Skin of body (tissue), 2 donors: ENCODE measurements around the gene THRB. TPM values are rescaled to one million over a fixed set of nuclear protein-coding genes. Genes with fewer than 3 reads are reported as not detected.

Experiments
- DNase-seq: peaks from one replicate; lab custom pipeline; 2025; lab: John Stamatoyannopoulos, UW
- total RNA-seq: library from RNA; depleted of rRNA; stranded (reverse); fragments of >200 nt; gene quantifications from one replicate; pipeline ENCODE4 v1.2.3, GENCODE V29; 2014

The THRB gene
- total RNA-seq, 1 donor from 2014 or later = 18.1 TPM

GRCh38 chr3:24235121-24235520 lies 259.5 kb downstream of the THRB start:
- no peak for DNase-seq

DNA sequence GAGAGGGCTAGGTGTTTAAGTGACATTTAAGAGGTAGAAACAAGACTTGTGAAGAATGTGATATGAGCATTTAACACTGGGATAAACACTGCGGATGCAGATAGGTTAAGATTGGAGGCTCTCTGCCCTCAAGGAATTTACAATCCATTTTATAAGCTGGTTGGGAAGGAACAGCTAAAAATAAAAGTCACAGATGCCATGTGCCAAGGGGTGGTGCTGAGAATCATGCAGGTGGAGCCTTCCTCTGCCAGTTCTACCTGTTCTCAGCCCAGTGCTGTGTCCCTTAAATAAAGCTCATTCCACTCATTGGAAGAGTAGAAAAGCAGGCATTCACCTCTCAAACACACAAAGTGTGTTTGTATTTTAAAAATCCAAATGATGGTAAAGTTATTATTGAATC lies 261.9 kb downstream of the THRB start:
- no peak for DNase-seq

GRCh38 chr3:24229468-24230221 lies 265.0 kb downstream of the THRB start:
- no peak for DNase-seq

- DNase-seq = no peak
These were observed 267.0 kb downstream of the THRB start for GRCh38 chr3:24227635-24228034.

DNA sequence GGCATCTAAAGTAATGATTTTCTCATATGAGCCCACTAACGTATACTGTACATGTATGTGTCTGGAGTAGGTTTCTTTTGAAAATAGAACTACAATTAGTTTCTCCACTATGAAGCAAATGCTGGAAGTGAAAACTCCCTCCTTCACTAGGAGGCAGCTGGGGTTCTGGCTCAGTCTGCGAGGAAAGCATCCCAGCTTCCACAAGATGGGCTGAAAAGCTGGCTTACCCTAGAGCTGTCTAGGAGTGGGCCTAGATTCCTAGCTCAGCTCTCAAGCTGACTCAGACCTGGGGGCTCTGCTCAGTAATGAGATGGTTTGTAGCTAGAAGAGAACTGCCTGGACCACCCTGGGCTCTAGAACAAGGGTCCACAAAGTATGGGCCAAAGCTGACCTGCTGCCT lies 268.3 kb downstream of the THRB start:
- DNase-seq = no peak

DNA sequence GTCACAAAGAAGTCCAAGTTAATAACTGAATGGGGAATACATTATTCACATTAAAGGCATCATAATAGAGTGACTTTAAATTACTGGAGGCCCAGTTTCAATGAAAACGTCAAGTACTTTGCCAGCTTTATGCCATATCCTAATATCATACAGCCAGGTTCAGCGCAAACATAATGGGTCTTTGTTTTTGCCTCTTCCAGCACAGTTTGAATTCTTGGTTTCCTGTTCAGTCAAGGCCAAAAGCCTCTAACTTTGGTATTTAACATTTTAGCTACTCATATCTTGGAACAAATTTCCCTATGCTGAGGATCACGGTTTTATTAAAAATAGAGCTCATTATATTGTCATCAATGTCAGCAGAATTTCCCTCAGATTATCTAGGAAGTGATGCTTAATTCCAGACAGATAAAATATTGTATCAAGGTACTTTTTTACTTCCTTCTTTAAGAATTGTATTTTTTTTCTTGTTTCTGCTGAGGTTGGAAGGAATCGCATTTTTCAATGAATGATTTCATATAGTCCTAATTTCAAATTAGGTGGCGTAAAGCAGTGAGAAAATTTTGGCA lies 269.2 kb downstream of the THRB start:
- DNase-seq = no peak

- DNase-seq = no peak
These were observed 269.8 kb downstream of the THRB start for GRCh38 chr3:24224666-24225384.

GRCh38 chr3:24222165-24222805 lies 272.4 kb downstream of the THRB start:
- DNase-seq = no peak

DNA sequence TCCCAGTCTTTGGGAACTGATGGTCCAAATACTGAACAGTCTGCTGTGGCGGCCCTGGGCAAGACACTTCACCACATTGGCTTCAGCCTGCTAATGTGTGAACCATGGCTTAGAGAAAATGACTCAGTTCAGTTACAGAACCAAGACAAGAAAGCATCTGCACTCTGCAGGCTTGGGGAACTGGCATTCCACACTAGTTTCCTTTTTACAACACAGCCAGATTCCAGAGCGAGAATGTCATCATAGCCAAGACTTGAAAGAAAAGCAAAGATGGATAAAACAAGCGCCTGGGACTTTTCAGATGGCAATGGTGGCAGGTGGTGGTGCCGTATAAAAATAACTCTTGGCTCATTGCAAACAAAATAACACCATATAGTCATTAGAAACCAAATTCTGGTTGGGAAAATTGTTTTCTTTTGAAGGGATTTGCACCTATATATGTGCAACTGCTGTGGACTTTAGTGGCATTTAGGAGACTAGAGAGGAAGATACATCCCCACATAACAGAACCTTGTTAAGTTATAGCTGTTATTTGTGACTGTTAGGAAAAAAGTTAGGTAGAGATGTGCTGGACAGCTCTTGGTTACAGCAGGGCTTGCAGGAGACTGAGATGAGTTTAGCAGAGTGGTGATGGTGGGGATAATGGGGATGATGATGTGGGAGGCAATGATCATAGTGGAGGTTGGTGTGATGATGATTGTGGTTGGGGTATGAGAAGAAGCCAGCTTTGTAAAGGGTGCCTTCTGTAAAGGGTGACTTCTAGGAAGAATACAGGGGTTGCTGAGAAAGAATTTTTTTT lies 273.6 kb downstream of the THRB start:
- DNase-seq = peak; percentile 45

DNA sequence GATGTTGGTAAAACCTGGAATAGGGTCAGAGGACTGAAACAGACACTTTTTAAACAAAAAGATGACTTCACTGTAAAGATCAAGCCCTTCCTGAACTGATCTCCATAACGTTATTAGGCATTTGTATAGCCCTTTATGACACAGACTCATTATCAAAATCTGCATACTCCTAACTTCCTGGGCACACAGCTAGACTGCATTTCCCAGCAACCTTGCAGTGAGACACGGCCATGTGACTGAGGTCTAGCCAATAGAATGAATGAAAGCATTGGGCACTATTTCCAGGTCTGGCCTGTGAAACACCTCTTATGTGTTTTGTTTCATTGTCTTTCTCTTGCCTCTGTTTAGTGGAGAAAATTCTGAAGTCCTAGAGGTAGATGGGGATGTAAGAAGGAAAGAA lies 279.1 kb downstream of the THRB start:
- DNase-seq = no peak

DNA sequence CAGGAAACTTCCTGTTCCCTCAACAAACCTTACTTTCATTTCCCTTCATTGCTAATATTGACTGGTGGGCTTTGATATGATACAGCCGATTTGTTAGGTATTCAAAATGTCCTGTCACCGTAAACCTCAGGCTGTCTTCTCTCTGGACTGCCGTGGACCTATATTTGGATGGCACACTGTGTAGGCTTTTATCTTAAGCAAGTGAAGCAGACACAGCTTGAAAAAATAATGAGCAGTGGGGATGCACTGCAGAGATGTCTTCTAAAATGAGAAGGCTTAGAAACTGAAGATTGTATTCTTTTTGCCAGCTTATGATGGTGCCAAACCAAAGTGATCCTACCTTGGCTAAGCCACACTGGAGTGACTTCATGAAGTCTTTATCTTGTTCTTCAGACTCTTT lies 283.3 kb downstream of the THRB start:
- DNase-seq = no peak

GRCh38 chr3:24202071-24202470 lies 292.6 kb downstream of the THRB start:
- no peak for DNase-seq

GRCh38 chr3:24201301-24201700 lies 293.3 kb downstream of the THRB start:
- DNase-seq = no peak

GRCh38 chr3:24199775-24200247 lies 294.8 kb downstream of the THRB start:
- no peak for DNase-seq

DNA sequence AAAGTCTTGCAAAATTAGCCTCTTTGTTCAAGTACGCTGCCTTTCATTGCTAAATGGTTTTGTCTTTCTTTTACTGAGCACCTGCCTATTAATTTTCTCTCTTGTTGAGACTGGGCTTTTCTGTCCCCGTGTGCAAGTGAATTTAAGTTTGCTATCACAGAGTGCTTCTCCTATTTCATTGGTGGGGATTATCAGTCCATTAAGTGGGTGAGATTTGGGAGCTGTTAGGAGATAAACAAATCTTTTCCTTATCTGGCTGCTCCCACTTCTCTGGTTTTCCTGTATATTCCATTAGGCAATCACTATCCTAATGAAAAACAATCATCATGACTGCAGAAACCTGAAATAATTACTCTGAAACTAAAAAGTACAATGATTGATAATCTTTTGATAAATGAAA lies 295.4 kb downstream of the THRB start:
- no peak for DNase-seq

GRCh38 chr3:24198728-24199127 lies 295.9 kb downstream of the THRB start:
- no peak for DNase-seq

DNA sequence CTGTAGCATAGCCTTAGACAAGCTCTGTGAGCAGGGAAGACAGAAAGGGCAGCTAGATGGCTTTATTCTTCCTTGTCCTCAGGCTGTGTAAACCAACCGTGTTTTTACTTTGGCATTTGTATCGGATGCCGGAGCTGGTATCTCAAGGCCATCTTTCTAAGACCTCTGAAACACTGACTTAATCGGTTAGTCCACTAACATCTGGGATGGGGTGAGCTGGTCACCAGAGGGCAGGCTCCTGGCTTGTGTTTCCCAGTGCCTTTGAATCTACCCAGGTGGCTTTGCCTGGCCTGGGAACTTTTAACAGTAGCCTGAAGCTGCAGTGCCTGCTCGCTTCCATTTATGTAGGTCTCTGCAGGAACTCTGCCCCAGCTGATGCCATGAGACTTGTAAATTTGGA lies 296.8 kb downstream of the THRB start:
- no peak for DNase-seq

GRCh38 chr3:24196526-24196925 lies 298.1 kb downstream of the THRB start:
- no peak for DNase-seq

GRCh38 chr3:24195504-24196230 lies 299.0 kb downstream of the THRB start:
- no peak for DNase-seq

GRCh38 chr3:24192469-24193056 lies 302.1 kb downstream of the THRB start:
- DNase-seq = no peak
